Heart right ventricle (tissue), 16 donors: Measurements from ENCODE around the gene TRDN. TPM values are rescaled to one million over a fixed set of nuclear protein-coding genes. Genes with fewer than 3 reads are reported as not detected.

Experiments
- ATAC-seq, 8 donors: fragments of 200-7000 bp; cut with Tn5 transposase; one replicate each; pipeline ENCODE4 v1.9.1; 2020; ENCODE audit warnings: mild to moderate bottlenecking in 8 of 8, moderate library complexity in 8 of 8, moderate number of reproducible peaks in 1 of 8
- DNase-seq, 2 donors: peaks; one replicate each; pipeline ENCODE4 v3.0.0-alpha.2; 2020
- H3K27ac ChIP-seq, 10 donors: fragments of 200-600 bp; sonication (generic) in 2 of 10; one replicate each; pipeline versions ENCODE4 v1.5.0 to v1.8.0; 2020 to 2022; ENCODE audit warnings: mild to moderate bottlenecking in 3 of 10
- H3K27me3 ChIP-seq, 7 donors: fragments of 200-600 bp; one replicate each; pipeline ENCODE4 v1.8.0; 2021 to 2022; ENCODE audit warnings: mild to moderate bottlenecking in 2 of 7
- H3K36me3 ChIP-seq, 9 donors: fragments of 200-600 bp; sonication (generic) in 1 of 9; one replicate each; pipeline versions ENCODE4 v1.5.0 to v1.8.0; 2020 to 2022; ENCODE audit warnings: mild to moderate bottlenecking in 2 of 9
- H3K4me1 ChIP-seq, 9 donors: fragments of 200-600 bp; sonication (generic) in 1 of 9; one replicate each; pipeline versions ENCODE4 v1.5.0 to v1.8.0; 2020 to 2022; ENCODE audit warnings: mild to moderate bottlenecking in 4 of 9
- H3K4me3 ChIP-seq, 10 donors: fragments of 200-600 bp; sonication (generic) in 2 of 10; one replicate each; pipeline versions ENCODE4 v1.5.0 to v1.8.0; 2020 to 2022; ENCODE audit warnings: mild to moderate bottlenecking in 7 of 10, moderate library complexity in 2 of 10
- H3K9me3 ChIP-seq, 11 donors: fragments of 200-600 bp in 10 of 11; sonication (generic) in 2 of 11; one replicate each; pipeline versions ENCODE4 v1.5.0 to v1.8.0; 2013 to 2022; ENCODE audit warnings: mild to moderate bottlenecking in 2 of 11, control low read depth in 1 of 11, moderate library complexity in 1 of 11
- CTCF ChIP-seq, 9 donors: fragments of 200-600 bp; sonication (generic) in 2 of 9; IDR thresholded peaks; one replicate each; pipeline versions ENCODE4 v1.5.0 to v1.8.0; 2021 to 2022; ENCODE audit warnings: antibody characterized with exemption in 9 of 9, mild to moderate bottlenecking in 5 of 9, moderate library complexity in 1 of 9
- WGBS, 2 donors: extraction: QIAGEN DNeasy Blood & Tissue Kit; methylation state at CpG; one replicate each; pipeline ENCODE4 v1.1.7; 2013; ENCODE audit warnings: inconsistent platforms in 1 of 2; 5-methylcytosine and 5-hydroxymethylcytosine counted together
- intact Hi-C, 10 donors: fragments of 100-400 bp; cut with DNase I; formaldehyde crosslinking; loops; one replicate each; pipeline versions ENCODE4 v1.11.1 to v1.14.2; 2022
- polyA plus RNA-seq, 2 donors: library from polyadenylated mRNA; stranded (reverse); fragments of 200-250 nt; gene quantifications; one replicate each; pipeline ENCODE4 v1.2.3, GENCODE V29; 2013
- total RNA-seq, 10 donors: library from RNA; stranded (reverse); fragmentation: NEBNext Ultra II Directional in 3 of 10; extraction: Animal tissue kit (Norgen Biotek cat#: 25700) in 3 of 10; gene quantifications; one replicate each; pipeline versions ENCODE4 v1.2.1 to v1.2.4, GENCODE V29; 2021 to 2023
- donor health status: Arrhythmogenic right ventricular cardiomyopathy.
- donor health status: ischemic (EF 13 %, LVEDD 7.1; RV severe dilation, severe dysfunction).
- donor health status: healthy with polysubstance abuse.
- donor health status: DM: no; HTN: yes; CAD: no.
- donor health status: DM: no; HTN: no; CAD: no.
- donor health status: ischemic (EF 25% LVEDD 6.9; RV normal size, moderate dysfunction).
- donor health status: ischemic (EF 25% LVEDD 5.7; RV mildly dilated, moderate dysfunction).
- donor health status: healthy.
- donor health status: DM: yes; HTN: yes; CAD: no.
- donor health status: Ischemic cardiomyopathy.
- donor health status: ischemic (EF 35%, LVEDD 5.7; RV mildly dilated, moderate dysfunction).
- donor health status: nonischemic (EF 11% LVEDD 7.7; RV severe dilation, severe dysfunction).
- donor health status: DM: yes; HTN: yes; CAD: no.
- donor health status: PGD.
- donor health status: ischemic (EF 29% LVEDD 5.4; RV normal size, mild dysfunction).
- donor health status: nonischemic (EF 23%, LVEDD 6.1; RV moderate dilation, normal function).

TRDN gene
- total and polyA plus RNA-seq, 12 donors, result 37.6 to 1,141 (median 437) TPM

GRCh38 chr6:123306334-123306733, 330.4 kb downstream of the TRDN start:
- H3K36me3 ChIP-seq, result no peaks in the 10 kb centered on the region
- H3K27ac ChIP-seq, result no peak overlapping the region
- no peaks in the 10 kb centered on the region for H3K27me3 ChIP-seq
- ATAC-seq (peak in 3 of 8 donors; percentile 69 to 83 (median 76)), DNase-seq (no peak)
- peaks cover 0 to 7% (median 0%) of the 10 kb centered on the region in 9 donors for H3K4me1 ChIP-seq
- intact Hi-C loops, result no loop called here
- WGBS, 2 donors, result 8 to 9% methylated on average over 2 of the region's 2 CpGs
- TF ChIP-seq CTCF (IDR thresholded peaks at IDR 0.05), result no peak
- H3K9me3 ChIP-seq, result no peaks in the 10 kb centered on the region
- H3K4me3 ChIP-seq, result no peak overlapping the region

- no peak overlapping the region for H3K27ac ChIP-seq
- no peak overlapping the region for H3K4me3 ChIP-seq
- DNase-seq, result no peak
- H3K27me3 ChIP-seq, result no peaks in the 10 kb centered on the region
- no peak for ATAC-seq
- no peak for TF ChIP-seq CTCF (IDR thresholded peaks at IDR 0.05)
- WGBS, 2 donors, result 90 to 94% methylated on average over 8 of the region's 8 CpGs
- H3K36me3 ChIP-seq, result no peaks in the 10 kb centered on the region
- intact Hi-C loops, result no loop called here
- no peaks in the 10 kb centered on the region for H3K9me3 ChIP-seq
- no peaks in the 10 kb centered on the region for H3K4me1 ChIP-seq
These were observed 341.1 kb downstream of the TRDN start for GRCh38 chr6:123295672-123296071.

GRCh38 chr6:123295181-123295580, 341.6 kb downstream of the TRDN start:
- Histone ChIP-seq H3K4me3 (no peak overlapping the region), H3K9me3 (no peaks in the 10 kb centered on the region), H3K4me1 (no peaks in the 10 kb centered on the region), H3K27me3 (no peaks in the 10 kb centered on the region), H3K27ac (no peak overlapping the region), H3K36me3 (no peaks in the 10 kb centered on the region)
- WGBS, 2 donors, result 55 to 75% methylated on average over 1 of the region's 1 CpG
- intact Hi-C loops, result no loop called here
- peak in 3 of 8 donors; percentile 54 to 65 (median 61) for ATAC-seq
- TF ChIP-seq CTCF (IDR thresholded peaks at IDR 0.05), result no peak
- DNase-seq, result no peak

- ATAC-seq, result no peak
- H3K4me3 ChIP-seq, result no peak overlapping the region
- no peaks in the 10 kb centered on the region for H3K36me3 ChIP-seq
- peaks cover 0 to 17% (median 0%) of the 10 kb centered on the region in 11 donors for H3K9me3 ChIP-seq
- H3K27ac ChIP-seq, result no peak overlapping the region
- DNase-seq, result no peak
- TF ChIP-seq CTCF (IDR thresholded peaks at IDR 0.05), result no peak
- intact Hi-C loops, result no loop called here
- 48 to 78% methylated on average over 1 of the region's 1 CpG for WGBS, 2 donors
- H3K4me1 ChIP-seq, result no peaks in the 10 kb centered on the region
- H3K27me3 ChIP-seq, result no peaks in the 10 kb centered on the region
These were observed 348.1 kb downstream of the TRDN start for GRCh38 chr6:123288649-123289048.
